NCI-H345 treated with DMSO at 0.1 percent for 48 hours (cell line): Measurements from ENCODE around the gene DHX34.
A peak's percentile ranks its signal among the peaks of the same experiment; 100 is the strongest.

ENCODE experiments used
- DNase-seq: peaks from one replicate; lab custom pipeline; 2025; ENCODE audit not compliant: unreplicated experiment; lab: John Stamatoyannopoulos, UW

Gene DHX34

DNA sequence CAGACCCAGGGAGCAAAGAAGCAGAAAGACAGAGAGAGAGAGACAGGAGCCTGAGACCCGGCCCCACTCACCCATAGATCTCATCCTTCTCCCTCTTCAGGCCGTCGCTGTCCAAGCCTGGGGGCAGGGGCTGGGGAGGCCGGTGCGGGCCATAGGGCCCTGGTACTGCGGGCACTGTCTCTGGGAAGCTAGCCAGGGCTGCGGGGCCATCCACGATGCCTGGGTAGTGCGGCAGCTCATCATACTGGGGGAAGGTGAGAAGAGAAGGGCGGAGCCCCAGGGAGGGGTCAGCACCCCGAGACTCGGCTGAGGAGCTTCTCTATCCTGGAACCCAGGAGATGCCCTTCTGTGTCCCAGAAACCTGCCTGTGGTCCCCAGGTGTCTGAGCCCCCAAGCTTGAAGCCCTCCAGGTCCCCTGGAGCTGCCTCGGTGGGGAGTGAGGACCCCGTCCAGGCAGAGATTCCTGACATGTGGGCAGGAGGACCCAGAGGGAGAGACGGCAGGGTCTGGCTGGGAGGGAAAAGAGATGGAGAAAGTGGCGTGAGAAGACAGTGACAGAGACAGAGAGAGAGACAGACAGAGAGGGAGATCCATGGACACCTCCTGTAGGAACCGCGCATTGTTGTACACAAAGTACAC is 68.1 kb downstream of the DHX34 start:
- no peak for DNase-seq

DNA sequence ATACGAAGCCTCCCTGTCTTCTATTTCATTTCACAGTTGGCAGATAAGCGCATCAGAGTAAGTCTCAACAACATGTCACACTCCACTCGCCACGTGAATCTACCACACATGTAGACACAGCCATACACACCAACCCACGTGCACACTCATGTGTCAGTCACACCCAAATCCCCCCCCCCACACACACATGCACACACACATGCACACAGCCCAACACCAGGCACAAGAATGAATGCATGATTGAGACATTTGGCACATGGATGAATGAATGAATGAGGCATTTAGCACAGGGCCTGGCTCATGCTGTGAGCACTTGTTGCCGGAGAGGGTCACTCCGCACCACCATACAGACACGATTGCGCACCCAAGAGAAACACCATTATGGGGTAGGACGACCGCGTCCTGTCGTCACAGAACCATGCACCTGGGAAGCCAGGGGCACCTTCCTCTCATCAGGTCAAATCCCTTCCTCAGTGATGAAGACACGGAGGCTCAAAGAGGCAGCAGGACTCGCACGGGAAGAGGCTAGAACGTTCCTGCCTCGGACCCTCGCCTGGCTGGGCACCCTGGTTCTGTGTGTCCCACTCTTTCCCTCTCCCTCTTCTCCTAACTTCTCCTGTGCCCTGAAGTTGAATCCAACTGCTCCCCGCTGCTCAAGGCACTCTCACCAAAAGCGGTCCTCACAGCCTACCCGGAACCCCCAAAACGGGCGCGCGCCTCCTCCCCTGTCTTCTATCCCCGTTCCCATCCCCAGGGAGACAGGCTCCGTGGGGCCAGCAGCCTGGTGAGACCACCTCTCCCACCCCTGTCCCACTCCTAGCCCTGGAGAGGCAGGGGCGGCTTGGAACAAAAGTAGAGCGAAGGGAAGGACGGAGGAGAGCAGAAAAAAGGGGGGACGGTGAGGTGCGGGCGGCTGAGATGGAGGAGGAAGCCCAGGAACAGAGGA is 68.9 kb downstream of the DHX34 start:
- no peak for DNase-seq

DNA sequence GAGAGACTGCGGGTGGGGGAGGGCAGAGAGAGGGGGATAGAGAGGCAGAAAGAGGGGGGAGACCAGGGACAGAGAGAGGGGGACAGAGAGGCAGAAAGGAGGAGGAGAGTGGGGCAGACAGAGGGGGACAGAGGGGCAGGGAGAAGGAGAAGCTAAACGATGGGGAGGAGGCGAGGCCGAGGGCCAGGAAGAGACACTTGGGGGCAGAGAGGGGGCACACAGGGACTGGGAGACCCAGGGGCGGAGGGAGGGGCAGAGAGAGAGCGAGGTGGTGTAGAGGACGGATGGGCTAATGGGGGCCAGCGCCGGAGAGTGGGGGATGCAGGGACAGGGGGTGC is 69.5 kb downstream of the DHX34 start:
- DNase-seq, result no peak

DNA sequence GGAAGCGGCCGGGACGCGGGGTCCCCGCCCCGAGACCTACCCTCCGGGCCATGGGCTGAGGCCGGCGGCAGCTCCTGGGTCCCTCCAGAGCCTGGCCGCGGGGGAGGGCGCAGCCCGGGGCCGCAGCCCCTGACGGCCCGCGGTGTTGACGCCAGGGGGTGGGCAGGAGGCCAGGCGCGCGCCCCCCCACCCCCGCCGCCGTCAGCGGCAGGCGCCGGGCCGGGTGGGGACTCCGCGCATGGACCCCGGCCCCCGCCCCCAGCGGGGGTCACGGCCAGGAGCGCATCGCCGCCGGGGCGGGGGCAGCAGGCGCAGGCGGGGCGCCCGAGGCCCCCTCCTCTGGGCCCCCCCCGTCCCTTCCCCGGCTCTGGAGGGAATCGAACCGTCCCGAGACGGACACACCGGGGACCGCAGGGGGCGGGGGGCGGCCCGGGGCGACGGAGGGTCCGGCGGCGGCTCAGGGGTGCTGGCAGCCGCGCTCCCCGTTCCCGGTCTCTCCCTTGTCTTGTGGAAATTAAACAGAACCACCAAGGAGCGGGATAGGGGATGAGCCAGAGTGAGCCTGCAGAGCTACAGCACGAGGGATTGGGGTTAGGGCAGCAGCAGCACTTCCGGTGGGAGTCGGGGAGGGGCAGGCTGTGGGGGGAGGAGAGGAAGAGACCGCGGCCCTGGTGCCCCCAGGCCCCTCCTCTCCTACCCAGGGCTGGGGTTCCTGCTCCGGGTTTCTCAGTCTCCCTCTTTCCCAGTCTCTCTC is 70.1 kb downstream of the DHX34 start, which contains the start of gene MEIS3:
Gene MEIS3 (minus strand): TSS at position 498 of the 754 bp plus-strand sequence. CDS start 446 bp downstream, at position 52.
- DNase-seq, result no peak

DNA sequence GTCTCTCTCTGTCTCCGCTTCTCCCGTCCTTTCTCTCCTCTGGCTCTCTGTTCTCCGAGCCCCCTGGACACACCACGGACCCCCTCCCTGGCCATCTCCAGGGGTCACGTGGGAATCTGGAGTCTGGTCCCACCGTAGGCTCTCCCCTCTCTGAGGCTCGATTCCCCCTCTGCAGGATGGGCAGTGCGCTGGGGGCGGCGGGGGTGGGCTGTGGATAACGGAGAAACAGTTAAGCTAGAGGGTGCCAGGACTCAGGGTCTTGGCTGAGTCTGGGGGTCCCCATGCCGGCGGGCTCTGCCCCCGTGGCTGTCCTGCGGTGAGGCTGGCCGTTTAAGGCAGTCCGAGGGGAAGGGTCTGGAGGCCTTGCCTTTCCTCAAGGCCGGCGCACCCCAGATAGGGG is 70.7 kb downstream of the DHX34 start:
- DNase-seq, result no peak

DNA sequence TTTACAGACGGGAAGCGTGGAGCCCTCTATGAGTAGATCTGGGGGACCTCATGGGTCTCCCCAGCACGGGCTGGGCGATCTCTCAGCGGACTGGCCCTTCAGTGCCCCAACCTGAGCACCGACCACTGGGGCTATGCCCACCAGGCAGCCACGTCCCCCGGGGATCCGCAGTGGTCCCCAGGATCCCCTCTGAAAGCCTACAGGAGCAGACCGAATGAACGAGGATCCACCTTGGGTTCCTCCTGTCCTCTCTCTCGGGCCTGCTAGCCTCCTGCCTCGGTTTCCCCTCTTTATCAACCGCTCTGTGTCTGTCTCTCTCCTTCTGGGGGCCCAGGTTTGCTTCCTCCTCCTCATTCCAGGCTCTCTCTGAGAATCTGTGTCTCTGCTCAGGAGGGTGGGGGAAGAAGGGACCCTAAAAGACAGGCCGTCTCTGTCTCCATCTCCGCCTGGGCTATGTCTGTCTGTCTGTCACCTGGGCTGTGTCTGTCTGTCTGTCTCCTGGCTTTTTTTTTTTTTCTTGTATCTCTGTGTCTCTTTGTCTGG is 72.2 kb downstream of the DHX34 start:
- no peak for DNase-seq

DNA sequence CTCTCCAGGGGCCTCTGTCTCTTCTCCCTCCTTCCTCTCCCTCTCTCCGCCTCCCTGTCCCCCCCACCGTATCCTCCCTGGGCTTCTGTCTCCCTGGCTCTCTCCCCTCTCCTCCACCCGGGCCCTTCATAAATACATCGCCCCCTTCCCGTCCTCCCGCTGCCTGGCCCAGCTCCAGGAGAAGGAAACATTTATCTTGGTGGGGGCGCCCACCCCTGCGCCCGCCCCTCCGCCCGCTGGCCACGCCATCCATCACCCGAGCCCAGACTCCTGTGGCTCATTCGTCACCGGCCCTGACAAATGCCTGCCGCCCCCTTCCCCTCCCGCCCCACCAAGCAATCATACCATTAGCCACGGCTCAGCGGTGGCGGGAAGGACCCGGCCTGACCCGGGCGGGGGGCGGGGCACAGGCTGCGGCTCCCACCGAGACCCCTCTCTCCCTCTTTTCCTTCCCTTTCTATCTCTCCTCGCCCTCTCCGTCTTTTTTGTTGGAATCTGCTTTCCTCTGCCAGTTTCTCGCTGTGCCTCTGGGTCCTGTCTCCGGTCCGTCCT is 72.8 kb downstream of the DHX34 start:
- DNase-seq, result no peak

DNA sequence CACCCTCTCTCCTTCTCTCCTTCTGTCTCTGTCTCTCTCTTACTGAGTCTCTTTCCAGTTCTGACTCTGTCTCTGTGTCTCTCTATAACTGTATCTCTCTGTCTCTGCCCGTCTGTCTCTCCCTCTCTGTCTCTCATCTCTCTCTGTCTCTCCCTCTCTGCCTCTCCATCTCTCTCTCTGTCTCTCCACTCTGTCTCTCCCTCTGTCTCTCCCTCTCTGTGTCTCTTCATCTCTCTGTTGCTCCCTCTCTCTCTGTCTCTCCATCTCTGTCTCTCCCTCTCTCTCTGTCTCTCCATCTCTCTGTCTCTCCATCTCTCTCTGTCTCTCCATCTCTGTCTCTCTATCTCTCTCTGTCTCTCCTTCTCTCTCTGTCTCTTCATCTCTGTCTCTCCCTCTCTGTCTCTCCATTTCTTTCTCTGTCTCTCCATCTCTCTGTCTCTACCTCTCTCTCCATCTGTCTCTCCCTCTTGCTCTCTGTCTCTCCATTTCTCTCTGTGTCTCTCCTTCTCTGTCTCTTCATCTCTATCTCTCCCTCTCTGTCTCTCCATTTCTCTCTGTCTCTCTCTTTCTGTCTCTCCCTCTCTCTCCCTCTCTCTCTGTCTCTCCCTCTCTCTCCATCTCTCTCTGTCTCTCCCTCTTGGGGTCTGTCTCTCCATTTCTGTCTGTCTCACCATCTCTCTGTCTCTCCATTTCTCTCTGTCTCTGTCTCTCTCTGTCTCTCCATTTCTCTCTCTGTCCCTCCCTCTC is 73.5 kb downstream of the DHX34 start:
- DNase-seq, result no peak

DNA sequence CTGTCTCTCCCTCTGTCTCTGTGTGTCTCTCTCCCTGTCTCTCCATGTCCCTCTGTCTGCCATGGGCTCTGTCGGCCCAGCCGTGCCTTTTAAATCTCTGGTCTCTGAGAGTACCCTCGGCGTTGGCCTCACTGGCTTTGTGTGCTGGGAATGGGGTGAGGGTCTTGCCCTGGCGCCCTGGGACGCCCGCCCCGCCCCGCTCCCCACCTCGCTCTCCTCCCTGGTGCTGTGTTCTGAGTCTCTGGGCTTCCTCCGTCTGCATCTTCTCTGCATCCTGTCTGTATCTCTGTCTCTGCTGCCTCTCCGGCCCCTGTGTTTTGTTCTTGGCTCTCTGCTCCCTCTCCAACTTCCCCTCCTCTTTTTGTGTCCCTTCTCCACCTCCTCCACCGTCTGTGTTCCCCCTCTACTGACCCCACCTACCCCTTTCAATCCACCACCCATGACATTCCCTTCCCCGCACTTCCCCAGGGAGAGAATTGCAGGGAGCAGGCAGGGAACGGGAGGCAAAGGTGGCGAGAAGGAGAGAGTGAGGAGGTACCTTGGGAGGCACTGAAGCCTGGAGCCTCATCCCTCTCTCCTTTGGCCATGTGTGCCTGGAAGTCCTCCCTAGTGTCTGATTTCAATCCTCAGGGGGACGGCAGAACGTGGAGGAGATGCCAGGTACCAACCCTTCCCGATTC is 74.2 kb downstream of the DHX34 start:
- DNase-seq, result no peak

DNA sequence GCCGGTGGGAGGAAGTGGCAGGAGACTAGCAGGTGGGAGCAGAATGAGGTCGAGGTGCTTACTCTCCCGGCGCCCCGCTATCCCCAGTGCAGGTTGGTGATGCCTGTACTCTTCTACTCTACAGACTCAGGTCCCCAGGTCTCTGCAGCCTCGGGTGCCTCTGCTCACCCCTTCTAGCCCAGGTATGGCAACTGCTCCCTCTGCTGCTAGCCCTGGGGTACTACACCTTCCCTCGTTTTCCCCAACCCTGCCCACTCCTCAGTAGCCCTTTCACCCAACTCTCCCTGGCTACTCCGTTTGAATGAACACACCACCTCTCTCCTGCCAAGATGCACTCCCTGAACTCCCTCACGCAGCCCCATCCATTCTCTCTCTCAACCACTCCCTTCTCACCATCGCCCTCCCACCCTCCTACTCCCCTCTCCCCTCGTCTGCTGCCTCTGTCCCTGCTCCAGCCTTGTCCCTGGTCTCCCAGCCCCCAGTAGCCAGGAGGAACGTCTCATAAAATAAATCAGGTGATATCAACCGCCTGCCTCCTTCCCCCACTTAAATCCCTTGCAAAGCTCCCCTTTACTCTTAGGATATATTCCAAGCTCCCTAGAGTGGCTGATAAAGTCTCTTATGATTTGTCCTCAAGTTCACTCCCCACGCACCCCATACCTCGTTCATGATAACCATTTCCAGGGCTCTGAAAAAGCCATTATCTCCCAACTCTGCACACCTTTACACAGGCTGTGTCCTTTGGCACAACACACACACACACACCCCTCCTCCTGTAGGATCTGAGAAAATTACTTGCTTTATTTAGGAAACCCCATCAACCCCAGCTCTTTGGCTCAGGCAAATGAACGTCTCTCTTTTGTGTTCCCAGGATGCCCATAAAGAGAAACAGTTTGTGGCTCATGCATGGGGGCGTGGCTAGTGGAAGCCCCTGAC is 78.4 kb downstream of the DHX34 start:
- peak; percentile 39 for DNase-seq

DNA sequence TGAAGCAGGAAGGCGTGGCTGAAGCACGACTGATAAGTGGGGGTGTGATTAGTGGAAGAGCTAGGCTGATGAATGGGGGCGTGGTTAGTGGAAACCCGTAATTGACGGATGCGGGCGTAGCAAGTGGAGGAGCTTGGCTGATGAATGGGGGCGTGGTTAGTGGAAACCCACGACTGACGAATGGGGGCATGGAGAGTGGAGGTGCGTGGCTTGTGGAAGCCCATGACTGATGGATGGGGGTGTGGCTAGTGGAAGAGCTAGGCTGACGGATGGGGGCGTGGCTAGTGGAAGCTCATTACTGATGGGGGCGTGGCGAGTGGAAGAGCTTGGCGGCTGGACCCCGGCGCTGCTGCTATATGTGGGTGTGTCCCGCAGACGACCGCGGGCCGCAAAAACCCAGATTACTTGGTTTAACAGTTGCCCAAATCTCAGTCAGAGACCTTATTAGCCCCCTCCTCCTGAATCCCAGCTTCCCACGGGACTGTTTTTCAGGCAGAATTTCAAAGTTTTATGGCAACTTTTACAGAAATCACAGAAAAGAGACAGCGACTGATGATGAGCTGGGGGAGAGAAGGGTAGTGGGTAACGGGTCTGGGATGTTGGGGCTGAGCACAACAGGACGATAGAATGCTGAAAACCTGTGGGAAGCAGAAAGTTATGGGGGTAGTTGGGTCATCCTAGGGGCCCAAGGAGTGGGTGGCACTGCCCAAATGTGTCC is 79.2 kb downstream of the DHX34 start:
- peak; percentile 92 for DNase-seq

DNA sequence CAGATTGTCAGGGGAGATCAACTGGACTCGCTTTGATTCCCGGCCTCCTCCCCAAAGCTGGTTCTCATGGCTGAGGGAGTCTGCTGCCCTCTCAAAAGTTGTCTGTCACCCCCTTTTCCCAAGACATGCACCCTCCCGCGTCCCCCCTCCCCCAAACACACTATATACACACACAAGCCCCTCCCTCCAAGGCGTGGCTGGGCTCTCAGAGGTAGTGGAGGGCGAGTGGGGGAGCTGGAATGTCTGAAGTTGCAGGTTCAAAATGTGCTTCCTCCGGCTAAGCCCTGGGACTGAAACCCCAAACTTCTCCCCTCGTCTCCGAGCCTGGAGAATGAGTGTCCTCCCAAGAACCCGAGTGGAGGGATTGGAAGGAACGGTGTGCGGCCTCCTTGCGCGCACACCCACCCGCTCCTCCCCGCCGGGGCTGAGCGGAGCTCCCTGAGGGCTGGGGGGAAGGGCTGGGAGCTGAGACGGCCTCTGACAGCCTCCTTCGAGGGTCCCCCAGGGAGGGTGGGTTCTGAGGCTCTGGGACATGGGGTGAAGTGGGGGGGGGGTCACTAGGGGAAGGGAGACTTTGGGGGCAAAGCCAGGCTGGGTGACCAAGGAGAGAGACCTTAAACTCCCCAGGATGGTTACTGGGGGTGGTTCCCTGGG is 80.2 kb downstream of the DHX34 start:
- no peak for DNase-seq

DNA sequence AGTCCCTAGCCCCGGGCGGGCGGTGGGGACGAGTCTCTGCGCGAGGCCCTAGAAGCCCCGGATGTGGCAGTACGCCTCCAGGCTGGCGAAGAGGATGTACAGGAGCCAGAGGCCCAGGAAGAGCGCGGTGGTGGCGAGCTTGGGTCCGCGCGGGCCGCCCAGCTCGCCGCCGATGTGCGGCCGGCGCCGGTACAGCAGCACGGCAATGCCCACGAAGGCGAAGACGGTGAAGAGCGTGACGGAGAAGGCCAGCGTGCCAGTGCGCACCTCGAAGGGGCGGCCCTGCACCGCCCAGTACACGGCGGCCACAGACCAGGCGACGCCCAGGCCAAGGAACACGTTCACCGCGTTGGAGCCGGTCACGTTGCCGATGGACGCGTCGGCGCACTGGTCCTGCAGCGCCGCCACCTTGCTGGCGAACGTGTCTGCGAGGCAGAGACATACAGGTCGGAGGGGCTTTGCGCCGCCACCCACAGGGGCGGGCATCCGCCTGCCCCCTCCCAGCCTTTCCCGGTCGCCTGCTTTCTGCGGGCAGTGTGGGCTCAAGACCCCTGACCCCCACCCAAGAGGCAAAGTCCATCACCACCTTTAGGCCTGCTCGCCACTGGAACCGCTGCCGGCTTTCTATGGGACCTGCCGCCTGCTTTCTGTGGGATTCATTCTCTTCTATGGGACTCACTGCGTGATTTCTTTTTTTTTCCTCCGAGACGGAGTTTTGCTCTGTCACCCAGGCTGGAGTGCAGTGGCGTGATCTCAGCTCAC is 81.1 kb downstream of the DHX34 start:
- DNase-seq, result no peak

DNA sequence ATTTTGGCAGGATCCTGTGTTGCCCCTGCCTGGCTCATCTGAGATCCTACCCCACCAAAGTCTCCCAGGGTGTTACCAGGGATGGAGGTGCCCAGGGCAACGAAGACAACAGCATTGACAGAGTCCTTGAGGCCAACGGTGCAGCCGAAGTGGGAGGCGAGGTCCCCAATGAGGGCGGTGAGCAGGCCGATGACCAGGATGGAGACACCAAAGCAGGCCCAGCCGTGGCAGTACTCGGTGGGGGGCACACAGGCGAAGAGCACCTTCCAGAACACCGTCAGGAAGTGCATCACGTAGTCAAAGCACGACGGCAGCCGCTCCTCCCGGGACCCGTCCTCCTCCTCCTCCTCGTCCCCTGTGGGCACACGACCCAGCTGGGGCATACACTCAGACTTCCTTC is 83.0 kb downstream of the DHX34 start:
- DNase-seq, result no peak
